DND-41 (cell line): Measurements from ENCODE around the gene TNNT2.

Source experiments
- CTCF ChIP-seq: IDR thresholded peaks from 2 replicates; pipeline ENCODE4 v1.5.1; 2012; ENCODE audit warnings: borderline replicate concordance, low read length, moderate library complexity, mild to moderate bottlenecking; ENCODE audit not compliant: poor library complexity, severe bottlenecking; ENCODE audit errors: extremely low read depth
- EZH2 ChIP-seq: IDR thresholded peaks from 3 replicates; pipeline ENCODE4 v1.6.1; 2012; ENCODE audit warnings: borderline replicate concordance, low read depth, mild to moderate bottlenecking, moderate library complexity, low read length, inconsistent platforms; ENCODE audit not compliant: severe bottlenecking

DNA sequence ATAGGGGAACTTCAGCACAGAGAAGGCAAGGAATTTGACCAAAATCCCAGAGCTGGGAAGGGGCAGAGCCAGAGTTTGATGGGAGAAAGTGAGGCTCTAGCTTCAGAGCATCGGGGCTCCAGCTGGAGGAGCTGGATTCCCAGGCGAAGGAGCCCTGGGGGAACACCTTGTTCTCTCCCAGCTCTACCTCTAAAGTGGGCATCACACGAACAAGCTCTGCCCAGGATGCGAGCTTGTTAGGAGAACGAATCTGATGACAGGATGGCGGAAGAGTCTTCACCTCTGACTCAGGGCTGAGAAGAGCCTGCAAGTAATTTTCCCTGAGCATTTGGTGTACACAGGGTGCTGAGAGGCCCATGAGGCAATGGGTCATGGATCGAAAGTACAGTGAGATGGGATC lies 22.0 kb downstream of the TNNT2 start:
- TF ChIP-seq CTCF (no peak), EZH2 (no peak)
